Renal cortex interstitium (tissue), 11 donors: Measurements from ENCODE around the gene MYL12B. TPM values are rescaled to one million over a fixed set of nuclear protein-coding genes. Genes with fewer than 3 reads are reported as not detected.
"Not testable (repeated sequence)": the region's sequence is repeated elsewhere in the genome, so short reads cannot be mapped to it uniquely, and the experiment has no call there.

ENCODE experiments used
- DNase-seq, 11 donors: peaks; one replicate each; pipeline ENCODE4 v3.0.0-alpha.2; 2013; ENCODE audit warnings: low read depth in 9 of 11, low spot score in 4 of 11; ENCODE audit errors: extremely low read depth in 1 of 11
- polyA plus RNA-seq, 3 donors: library from polyadenylated mRNA; unstranded; fragments of 120-200 nt; gene quantifications; one replicate each; pipeline ENCODE4 v1.2.1, GENCODE V29; 2013; ENCODE audit not compliant: insufficient read length in 3 of 3

MYL12B gene
- polyA plus RNA-seq, 3 donors, result 501 to 619 (median 568) TPM

GRCh38 chr18:3279201-3280185 is 17.6 kb downstream of the MYL12B start:
- no peak for DNase-seq

DNA sequence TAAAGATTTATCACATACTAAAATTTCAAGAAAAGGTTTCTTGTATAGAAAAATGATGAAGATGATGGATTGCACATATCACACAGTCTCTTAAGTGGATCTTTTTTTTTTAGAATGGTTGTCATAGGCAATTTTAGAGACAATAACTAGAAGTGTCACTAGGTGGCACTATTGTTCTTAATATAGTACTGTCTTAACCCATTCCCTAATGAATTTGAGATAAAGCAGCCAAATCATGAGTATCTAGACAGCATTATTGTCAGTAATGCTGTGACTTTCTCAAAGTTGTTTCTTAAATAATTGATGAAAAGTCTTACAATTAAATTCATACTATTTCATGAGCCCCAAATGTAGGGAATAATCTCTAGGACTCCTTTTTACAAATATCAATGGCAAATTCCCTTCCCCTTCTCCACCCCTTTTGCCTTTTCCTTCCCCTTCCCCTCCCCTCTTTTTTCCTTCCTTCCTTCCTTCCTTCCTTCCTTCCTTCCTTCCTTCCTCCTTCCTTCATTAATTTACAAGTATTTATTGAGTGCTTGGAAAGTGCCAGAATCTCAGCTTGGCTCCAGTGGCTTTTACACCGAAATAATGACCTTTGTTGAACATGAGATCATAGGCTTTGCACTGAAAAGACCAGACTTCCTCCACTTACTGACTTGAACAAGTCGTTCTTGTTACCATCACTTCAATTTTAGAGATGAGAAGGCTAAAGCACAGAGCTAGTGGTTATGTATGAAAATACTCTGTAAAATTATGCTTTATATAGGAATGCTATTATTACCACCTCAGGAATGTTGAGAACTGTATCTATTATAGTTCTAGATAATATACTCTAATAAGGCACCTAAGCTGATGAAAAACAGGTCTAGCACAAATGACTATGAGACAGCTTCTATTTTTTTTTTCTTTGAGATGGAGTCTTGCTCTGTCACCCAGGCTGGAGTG is 19.8 kb downstream of the MYL12B start:
- peak in 8 of 11 donors; percentile 63 to 82 (median 71) for DNase-seq

GRCh38 chr18:3283253-3283863 is 21.4 kb downstream of the MYL12B start:
- DNase-seq, result no peak

- DNase-seq, result no peak
Measured at GRCh38 chr18:3283908-3284307, 22.0 kb downstream of the MYL12B start.

GRCh38 chr18:3284501-3284900 is 22.6 kb downstream of the MYL12B start:
- DNase-seq, result no peak

DNA sequence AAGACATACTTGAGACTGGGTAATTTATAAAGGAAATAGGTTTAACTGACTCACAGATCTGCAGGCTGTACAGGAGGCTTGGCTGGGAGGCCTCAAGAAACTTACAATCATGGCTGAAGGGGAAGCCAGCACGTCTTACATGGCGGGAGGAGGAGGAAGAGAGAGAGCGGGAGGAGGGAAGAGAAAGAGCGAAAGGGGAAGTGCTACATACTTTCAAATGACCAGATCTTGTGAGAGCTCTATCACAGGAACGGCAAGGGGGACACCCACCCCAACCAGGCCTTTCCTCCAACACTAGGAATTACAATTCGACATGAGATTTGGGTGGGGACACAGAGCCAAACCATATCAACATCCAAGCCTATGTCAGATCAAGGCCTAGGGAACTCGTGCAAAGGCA is 24.2 kb downstream of the MYL12B start:
- no peak for DNase-seq

GRCh38 chr18:3293196-3293951 is 31.4 kb downstream of the MYL12B start:
- DNase-seq, result no peak

DNA sequence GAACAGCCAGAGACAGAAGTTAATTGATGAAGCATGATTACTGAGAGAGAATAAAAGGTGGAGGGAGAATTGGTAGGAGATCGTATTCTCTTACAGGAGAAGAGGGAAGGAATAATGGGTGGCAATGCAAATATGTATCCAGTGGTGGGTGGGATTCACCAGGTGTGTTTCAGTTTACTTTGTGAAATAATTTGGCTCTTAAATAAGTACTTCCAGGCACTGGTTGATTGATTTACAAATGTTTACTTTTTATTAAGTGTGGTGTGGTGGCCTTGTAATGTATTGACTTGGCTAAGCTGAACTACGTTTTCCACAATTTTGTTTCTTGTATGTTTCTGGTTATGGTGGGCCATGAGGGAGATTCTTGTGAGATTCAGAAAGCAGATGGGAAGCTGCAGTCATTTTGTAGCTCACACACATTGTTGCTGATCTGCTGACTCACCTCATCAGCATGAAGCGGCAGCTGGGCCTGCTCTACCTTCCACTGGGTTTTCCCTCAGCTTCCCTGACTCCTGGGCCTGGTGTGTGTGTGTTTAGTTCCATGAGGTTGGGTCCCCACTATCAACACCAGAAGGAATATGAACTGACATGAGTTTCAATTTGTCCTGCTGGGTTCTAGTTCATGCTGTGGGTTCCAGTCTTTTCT is 32.6 kb downstream of the MYL12B start:
- no peak for DNase-seq

DNA sequence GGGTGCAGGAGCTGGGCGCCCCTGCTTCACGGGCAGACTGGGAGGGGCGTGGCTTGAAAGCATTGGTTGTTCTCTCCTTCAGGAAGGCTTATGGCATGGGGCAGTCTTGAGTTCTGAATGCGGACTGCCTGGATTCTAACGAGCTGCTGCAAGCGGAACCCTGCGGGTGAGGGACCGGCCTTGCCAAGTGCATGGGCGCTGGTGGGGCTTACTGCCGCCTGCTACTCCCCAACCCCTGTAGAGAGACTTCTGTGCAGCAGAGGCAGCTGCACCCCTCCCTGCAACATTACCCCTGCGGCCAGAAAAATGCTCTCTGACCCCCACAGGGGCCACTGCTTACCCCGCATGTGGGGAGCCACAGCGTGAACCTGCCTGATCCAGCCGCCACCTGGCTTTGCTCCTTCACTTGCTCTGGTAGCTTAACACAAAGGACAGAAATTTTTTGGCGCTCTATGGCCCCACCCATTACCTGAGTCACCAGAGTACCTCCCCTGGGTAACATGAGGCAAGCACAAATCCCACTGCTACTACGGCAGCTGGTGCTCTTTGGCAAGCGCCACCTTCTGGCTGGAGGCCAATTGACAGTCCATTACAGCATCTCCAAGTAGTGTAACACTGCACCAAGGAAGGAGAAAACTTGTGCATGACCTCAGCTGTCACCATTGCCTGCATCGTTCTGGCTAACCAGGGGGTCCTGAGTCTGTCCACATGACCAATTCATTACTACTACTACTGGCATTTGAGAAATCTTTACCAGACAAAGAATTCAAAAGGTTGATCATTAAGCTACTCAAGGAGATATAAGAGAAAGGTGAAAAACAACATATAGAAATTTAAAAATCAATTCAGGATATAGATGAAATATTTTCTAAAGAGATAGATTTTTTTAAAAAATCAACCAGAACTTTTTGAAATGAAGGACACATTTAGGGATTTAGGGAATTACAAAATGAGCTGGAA is 35.4 kb downstream of the MYL12B start:
- peak; percentile 58 to 90 (median 82) for DNase-seq

DNA sequence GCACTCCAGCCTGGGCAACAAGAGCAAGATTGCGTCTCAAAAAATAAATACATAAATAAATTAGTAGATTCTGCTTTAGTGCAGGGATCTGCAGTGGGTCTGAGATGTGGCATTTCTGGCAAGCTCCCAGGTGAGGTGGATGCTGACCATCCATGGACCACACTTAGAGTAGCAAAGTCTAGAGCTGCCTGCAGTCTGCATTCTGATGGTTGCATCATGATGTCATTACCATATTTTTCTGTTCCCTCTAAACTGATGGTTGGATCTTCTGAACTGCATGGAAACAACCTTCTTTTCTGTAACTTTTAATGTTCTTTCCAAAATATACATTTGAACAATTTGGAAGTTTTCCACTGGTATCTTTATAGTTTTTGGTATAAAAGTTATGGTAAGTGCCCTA is 42.9 kb downstream of the MYL12B start:
- DNase-seq, result no peak

DNA sequence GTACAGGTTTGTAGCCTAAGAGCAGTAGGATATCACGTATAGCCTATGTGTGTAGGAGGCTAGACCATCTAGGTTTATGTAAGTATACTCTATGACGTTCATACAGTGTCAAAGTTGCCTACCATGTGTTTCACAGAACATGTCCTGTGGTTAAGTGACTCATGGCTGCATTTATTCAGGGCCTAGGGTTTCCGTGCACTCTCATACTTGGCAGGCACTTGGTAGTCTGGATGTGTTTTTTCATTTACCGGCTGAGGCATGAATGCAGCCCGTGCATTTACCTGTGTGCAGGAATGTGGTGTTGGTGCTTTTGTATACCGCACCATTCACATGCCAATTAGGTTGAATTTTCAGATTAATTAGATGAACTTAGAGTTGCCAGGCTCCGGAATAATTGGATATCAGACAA is 43.4 kb downstream of the MYL12B start:
- no peak for DNase-seq

DNA sequence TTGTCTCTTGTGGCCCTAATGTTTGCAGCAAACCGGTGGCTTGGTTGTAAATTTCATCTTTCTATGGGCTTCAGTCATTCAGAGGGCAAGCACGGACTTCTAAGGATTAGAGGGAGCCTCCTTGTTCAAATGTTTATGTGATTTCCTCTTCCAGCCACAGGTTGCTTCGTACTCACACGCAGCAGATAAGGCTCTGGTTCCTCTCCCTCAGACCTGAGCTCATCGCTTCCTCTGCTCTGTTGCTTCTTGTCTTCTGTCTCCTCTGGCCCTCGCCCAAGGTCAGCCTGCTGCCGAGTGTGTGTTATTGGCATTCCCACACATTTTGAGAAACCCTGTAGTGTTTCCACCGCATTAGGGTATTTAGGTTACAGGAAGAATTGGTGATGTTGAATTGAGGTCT is 44.0 kb downstream of the MYL12B start:
- DNase-seq, result no peak

DNA sequence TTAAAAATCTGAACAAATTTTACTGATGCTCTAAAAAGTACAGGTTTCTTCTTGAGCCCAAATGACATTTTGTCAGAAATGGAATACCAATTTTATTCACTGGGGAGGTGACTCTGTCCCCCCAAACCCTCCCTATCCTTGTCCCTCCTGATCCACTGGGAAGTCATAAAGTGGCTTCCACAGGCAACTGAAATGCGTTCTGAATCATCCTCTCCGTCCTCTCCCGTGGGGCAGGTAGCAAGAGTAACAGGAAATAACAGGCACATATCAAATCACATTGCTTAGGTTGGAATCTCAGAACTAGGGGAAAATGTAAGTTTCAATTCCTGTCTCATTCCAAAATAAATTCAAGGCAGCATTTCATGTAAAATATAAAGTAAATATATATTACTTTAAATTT is 44.5 kb downstream of the MYL12B start:
- DNase-seq, result no peak

DNA sequence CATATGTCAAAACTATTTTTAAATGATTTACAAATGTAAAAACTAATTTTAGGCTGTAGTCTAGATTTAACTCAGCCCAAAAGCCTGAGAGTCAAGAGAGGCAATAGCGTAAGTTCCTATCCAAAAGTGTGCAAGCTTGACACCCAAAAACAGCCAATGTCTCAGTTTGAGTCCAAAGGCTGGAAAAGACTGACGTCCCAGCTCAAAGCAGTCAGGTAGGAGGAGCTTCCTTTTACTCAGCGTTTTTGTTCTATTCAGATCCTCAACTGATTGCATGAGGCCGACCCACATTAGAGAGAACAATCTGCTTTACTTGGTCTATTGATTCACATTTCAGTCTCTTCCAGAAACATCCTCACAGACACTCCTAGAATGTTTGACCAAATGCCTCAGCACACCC is 51.8 kb downstream of the MYL12B start:
- DNase-seq, result no peak

- DNase-seq, result not testable (repeated sequence)
Measured at GRCh38 chr18:3315344-3315743, 53.4 kb downstream of the MYL12B start.

GRCh38 chr18:3319399-3319798 is 57.5 kb downstream of the MYL12B start:
- DNase-seq, result no peak

DNA sequence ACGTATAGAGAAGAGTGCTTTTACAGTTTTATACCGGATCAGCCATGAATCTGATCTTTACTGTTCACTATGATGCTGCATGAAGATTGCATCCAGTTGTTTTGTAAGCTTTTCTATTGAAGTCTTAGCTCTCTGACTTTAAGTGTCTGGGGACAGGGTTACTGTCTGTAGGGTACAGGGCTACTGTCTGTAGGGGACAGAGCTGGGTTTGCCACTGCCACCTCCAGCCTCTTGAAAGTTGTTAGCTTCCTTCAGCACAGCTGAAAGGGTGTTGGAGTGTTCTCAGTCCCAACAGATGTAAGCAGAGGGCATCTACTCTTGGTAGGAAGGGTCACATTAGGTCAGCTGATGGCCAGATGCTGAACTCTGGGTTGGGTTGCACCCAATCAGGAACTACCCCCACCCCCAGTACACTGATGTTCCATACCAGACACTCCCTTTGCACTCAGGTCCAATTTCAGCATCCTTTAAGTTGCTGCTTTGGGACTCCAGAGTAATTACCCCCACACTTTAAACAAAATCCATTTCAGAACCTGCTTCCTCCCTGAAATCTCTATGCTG is 58.0 kb downstream of the MYL12B start:
- no peak for DNase-seq
